OCI-LY7 (cell line): ENCODE results near the gene GYS2. TPM values are rescaled to one million over a fixed set of nuclear protein-coding genes. Genes with fewer than 3 reads are reported as not detected.

ENCODE experiments used
- BruUV-seq: library from RNA; stranded (reverse); fragments of 400-500 nt; replicated peaks from 2 replicates; lab custom pipeline; 2021; lab: Mats Ljungman, UMichigan
- CTCF ChIA-PET: fragments of 300-600 bp; sonication (Branson Sonifier 250); formaldehyde crosslinking; loops from one replicate; lab custom pipeline; 2022; ENCODE audit warnings: antibody characterized with exemption; ENCODE audit not compliant: unreplicated experiment; lab: Charles Lee
- POLR2A ChIA-PET: fragments of 300-600 bp; sonication (Branson Sonifier 250); formaldehyde crosslinking; loops from one replicate; lab custom pipeline; 2022; ENCODE audit warnings: antibody characterized with exemption; lab: Charles Lee
- DNase-seq: peaks from one replicate; pipeline ENCODE4 v3.0.0-alpha.2; 2015; ENCODE audit warnings: low spot score
- H2AFZ ChIP-seq: fragments of 200-600 bp; sonication (generic), shearing (Covaris generic); 2 replicates; pipeline ENCODE4 v1.6.1; 2014; ENCODE audit warnings: mild to moderate bottlenecking, antibody characterized with exemption, low read length, moderate library complexity
- H3K27ac ChIP-seq: fragments of 200-600 bp; sonication (generic); 2 replicates; pipeline ENCODE4 v1.5.1; 2014; ENCODE audit warnings: mixed run types, low read depth, mild to moderate bottlenecking, moderate library complexity, low read length, inconsistent platforms; ENCODE audit not compliant: poor library complexity, severe bottlenecking
- H3K36me3 ChIP-seq: fragments of 200-600 bp; sonication (generic); 2 replicates; pipeline ENCODE4 v1.6.1; 2014; ENCODE audit warnings: mild to moderate bottlenecking, antibody characterized with exemption, low read length, moderate library complexity, mixed read lengths; ENCODE audit not compliant: insufficient read depth
- H3K4me1 ChIP-seq: fragments of 200-600 bp; sonication (generic); 2 replicates; pipeline ENCODE4 v1.5.1; 2014; ENCODE audit warnings: mild to moderate bottlenecking, low read length; ENCODE audit not compliant: insufficient read depth, poor library complexity, severe bottlenecking
- H3K4me2 ChIP-seq: fragments of 200-600 bp; sonication (generic); 2 replicates; pipeline ENCODE4 v1.6.1; 2014; ENCODE audit warnings: mild to moderate bottlenecking, low read length
- H3K4me3 ChIP-seq: fragments of 200-600 bp; sonication (generic); 2 replicates; pipeline ENCODE4 v1.5.1; 2014; ENCODE audit warnings: mild to moderate bottlenecking, low read depth, low read length; ENCODE audit not compliant: poor library complexity, severe bottlenecking
- H3K79me2 ChIP-seq: fragments of 200-600 bp; sonication (generic); 2 replicates; pipeline ENCODE4 v1.6.1; 2016; ENCODE audit warnings: low read depth, mild to moderate bottlenecking, low read length, moderate library complexity, mixed read lengths; ENCODE audit not compliant: insufficient read depth
- H3K9me2 ChIP-seq: fragments of 200-600 bp; sonication (generic); 2 replicates; pipeline ENCODE4 v1.6.1; 2016; ENCODE audit warnings: mild to moderate bottlenecking, low read length, mixed read lengths; ENCODE audit not compliant: insufficient read depth
- H3K9me3 ChIP-seq: fragments of 200-600 bp; sonication (generic); 2 replicates; pipeline ENCODE4 v1.6.1; 2014; ENCODE audit warnings: mild to moderate bottlenecking, mixed run types, low read length, mixed read lengths
- H4K20me1 ChIP-seq: fragments of 200-600 bp; sonication (generic); 2 replicates; pipeline ENCODE4 v1.6.1; 2014; ENCODE audit warnings: mild to moderate bottlenecking, antibody characterized with exemption, low read length, moderate library complexity, mixed read lengths; ENCODE audit not compliant: insufficient read depth
- CTCF ChIP-seq: fragments of 200-600 bp; sonication (generic); conservative IDR thresholded peaks from 2 replicates; pipeline ENCODE4 v1.5.1; 2014; ENCODE audit warnings: mild to moderate bottlenecking, antibody characterized with exemption, low read length, moderate library complexity, mixed read lengths
- EZH2phosphoT487 ChIP-seq: fragments of 200-600 bp; sonication (generic); IDR thresholded peaks from 2 replicates; pipeline ENCODE4 v1.6.1; 2018; ENCODE audit warnings: low read depth, borderline replicate concordance, mild to moderate bottlenecking, mixed run types, antibody characterized with exemption, low read length, moderate library complexity, mixed read lengths
- intact Hi-C: fragments of 100-400 bp; cut with micrococcal nuclease; formaldehyde crosslinking; loops from one replicate; pipeline ENCODE4 v1.10.0; 2022; ENCODE audit not compliant: unreplicated experiment
- total RNA-seq, 2 experiments: library from RNA; depleted of rRNA in 1 of 2; stranded (reverse); fragments of >200 nt in 1 of 2; shearing (Covaris generic) in 1 of 2; gene quantifications; 2 replicates each; pipeline ENCODE4 v1.2.3, GENCODE V29; 2014 to 2022

Gene GYS2
- total RNA-seq, 2 experiments from 2014 or later, result not detected

- POLR2A ChIA-PET, result no interaction called here
- TF ChIP-seq EZH2phosphoT487 (no peak), CTCF (no peak)
- H3K9me3 ChIP-seq, result no peaks in the 10 kb centered on the region
- peaks cover 55% of the 10 kb centered on the region for H4K20me1 ChIP-seq
- H3K4me3 ChIP-seq, result no peak overlapping the region
- no peak overlapping the region for H2AFZ ChIP-seq
- intact Hi-C loops, result no loop called here
- peaks cover 94% of the 10 kb centered on the region for H3K36me3 ChIP-seq
- peaks cover 81% of the 10 kb centered on the region; the same call in 1 of the 2 replicates for H3K79me2 ChIP-seq
- no peaks in the 10 kb centered on the region for H3K9me2 ChIP-seq
- H3K4me2 ChIP-seq, result no peak overlapping the region
- no TSS peak for BruUV-seq
- no peak overlapping the region for H3K27ac ChIP-seq
- DNase-seq, result no peak
- H3K4me1 ChIP-seq, result peaks cover 7% of the 10 kb centered on the region
- CTCF ChIA-PET, result no interaction called here
These were observed 39.1 kb upstream of the GYS2 start for GRCh38 chr12:21643758-21644157.

DNA sequence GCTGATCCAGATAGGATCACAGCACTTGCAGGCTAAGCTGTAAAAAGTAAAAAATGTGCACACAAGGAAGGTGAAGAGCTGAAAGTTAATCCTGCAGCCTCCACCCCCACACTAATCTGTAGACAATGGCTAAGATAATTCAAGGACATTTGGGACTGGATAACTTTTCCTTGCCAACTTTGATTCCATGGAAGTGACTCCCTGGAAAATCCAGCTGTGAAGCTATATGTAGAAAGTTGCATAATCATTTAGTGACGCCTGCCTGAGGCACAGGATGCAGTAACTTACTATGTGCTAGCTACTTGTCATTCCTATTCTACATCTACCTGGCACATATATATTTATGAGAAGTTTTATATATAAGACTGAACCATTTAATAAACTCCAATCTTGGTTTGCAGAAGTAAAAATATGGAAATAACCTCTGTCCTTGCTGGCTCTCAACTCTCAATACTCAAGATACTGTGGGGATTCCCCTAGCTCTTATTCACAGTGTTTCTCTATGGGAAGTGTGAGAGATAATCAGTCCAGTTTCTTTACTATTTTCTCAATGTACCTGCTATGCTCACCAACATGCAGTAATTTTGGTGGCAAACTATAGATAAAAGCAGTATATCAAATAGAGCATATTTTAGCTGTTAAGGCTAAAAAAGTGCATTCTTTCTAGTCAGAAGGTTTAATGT is 38.2 kb upstream of the GYS2 start:
- no peak overlapping the region for H3K27ac ChIP-seq
- ChIA-PET CTCF (no interaction called here), POLR2A (interaction anchor here (0.6 to 1.0 kb wide), 4 partner anchors 14 to 384 kb away, joined by 3 to 4 read pairs (median 3); partner anchors contain the start of gene LDHB)
- TF ChIP-seq CTCF, result no peak
- TF ChIP-seq EZH2phosphoT487, result no peak
- DNase-seq, result no peak
- peaks cover 94% of the 10 kb centered on the region for H3K36me3 ChIP-seq
- H3K9me3 ChIP-seq, result no peaks in the 10 kb centered on the region
- peaks cover 54% of the 10 kb centered on the region for H4K20me1 ChIP-seq
- no TSS peak for BruUV-seq
- H3K79me2 ChIP-seq, result peaks cover 81% of the 10 kb centered on the region; the same call in 1 of the 2 replicates
- H3K4me2 ChIP-seq, result no peak overlapping the region
- intact Hi-C loops, result no loop called here
- no peaks in the 10 kb centered on the region for H3K9me2 ChIP-seq
- H3K4me1 ChIP-seq, result peaks cover 7% of the 10 kb centered on the region
- H3K4me3 ChIP-seq, result no peak overlapping the region
- no peak overlapping the region for H2AFZ ChIP-seq
